Measurements from ENCODE around the gene SMIM34.
"Not testable (repeated sequence)": the region's sequence is repeated elsewhere in the genome, so short reads cannot be mapped to it uniquely, and the experiment has no call there.

DNA sequence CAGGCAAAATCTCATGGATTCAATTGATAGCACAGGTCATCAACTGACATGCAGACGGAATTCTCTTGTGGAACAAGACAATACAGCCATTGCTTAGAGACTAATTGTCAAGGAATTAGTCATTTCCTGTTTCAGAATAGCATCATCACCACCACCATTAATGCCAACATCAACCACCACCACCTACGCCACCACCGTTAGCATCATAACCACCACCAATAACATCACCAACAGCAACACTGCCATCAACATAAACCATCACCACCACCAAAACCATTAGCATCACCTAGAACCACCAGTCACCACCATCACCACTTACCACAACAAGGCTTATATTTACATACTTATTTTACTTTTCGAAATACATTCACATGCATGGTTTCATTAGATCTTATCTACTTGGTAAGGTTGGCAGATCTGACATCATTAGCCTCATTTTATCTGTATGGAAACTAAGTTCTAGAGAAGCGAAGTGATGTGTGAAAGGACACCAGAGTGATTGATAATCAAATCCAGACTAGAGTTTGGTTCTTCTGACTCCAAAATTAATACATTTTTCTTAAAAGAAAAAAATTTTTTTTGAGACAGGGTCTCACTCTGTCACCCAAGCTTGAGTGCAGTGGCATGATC is 6.2 kb downstream of the SMIM34 start:
- TF ChIP-seq, protein P1, sequence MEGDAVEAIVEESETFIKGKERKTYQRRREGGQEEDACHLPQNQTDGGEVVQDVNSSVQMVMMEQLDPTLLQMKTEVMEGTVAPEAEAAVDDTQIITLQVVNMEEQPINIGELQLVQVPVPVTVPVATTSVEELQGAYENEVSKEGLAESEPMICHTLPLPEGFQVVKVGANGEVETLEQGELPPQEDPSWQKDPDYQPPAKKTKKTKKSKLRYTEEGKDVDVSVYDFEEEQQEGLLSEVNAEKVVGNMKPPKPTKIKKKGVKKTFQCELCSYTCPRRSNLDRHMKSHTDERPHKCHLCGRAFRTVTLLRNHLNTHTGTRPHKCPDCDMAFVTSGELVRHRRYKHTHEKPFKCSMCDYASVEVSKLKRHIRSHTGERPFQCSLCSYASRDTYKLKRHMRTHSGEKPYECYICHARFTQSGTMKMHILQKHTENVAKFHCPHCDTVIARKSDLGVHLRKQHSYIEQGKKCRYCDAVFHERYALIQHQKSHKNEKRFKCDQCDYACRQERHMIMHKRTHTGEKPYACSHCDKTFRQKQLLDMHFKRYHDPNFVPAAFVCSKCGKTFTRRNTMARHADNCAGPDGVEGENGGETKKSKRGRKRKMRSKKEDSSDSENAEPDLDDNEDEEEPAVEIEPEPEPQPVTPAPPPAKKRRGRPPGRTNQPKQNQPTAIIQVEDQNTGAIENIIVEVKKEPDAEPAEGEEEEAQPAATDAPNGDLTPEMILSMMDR (optimal IDR thresholded peaks at IDR 0.05 in 1 of 3, IDR thresholded peaks at IDR 0.05 in 1 of 3, conservative IDR thresholded peaks at IDR 0.05 in 1 of 3; ENCODE audit: extremely low read depth in 1 of 3, insufficient read depth in 2 of 3, low read length in 3 of 3): not testable (repeated sequence)
- not testable (repeated sequence) for TF ChIP-seq EZH2 (IDR thresholded peaks at IDR 0.05; ENCODE audit: low read length)

Measured in keratinocyte (primary cell).